ENCODE measurements around the gene APLNR.

The APLNR gene

DNA sequence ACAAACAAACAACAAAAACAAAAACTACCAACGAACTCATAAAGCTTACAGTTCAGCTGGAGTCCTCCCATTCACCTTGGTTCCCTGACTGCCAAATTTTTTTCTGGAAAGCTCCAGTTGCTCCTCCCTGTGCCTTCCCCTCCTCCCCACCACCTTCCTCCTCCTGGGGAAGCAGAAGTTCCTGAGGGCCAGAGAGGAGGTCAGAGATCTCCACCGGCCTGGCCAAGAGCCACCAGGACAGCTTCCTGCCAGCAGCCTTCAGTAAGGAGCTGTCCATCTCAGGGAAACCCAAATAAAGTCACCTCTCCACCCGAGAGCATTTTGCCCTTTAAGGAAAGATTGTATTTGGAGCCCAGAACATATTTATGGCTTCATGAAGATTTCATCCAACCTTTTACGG, 20.0 kb downstream of the APLNR start:
- no peak for DNase-seq (ENCODE audit: low read depth)

DNA sequence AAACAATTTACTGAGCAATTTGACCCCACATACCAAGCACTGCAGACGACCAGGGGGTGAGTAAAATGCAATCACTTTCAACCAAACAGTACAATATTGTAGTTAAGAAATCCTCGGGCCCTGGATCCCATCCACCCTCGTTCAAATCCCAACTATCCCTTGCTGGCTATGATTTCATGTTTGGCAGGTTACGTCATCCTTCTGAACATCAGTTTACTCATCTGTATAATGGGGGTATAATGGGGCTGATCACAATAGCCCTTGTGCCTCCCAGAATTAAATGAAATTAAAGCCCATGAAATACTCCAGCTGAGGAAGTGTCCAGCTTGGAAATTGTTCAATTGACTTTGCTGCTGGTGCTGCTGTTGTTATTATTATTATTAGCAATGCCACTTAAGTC, 20.6 kb downstream of the APLNR start:
- DNase-seq (ENCODE audit: low read depth) = no peak

DNA sequence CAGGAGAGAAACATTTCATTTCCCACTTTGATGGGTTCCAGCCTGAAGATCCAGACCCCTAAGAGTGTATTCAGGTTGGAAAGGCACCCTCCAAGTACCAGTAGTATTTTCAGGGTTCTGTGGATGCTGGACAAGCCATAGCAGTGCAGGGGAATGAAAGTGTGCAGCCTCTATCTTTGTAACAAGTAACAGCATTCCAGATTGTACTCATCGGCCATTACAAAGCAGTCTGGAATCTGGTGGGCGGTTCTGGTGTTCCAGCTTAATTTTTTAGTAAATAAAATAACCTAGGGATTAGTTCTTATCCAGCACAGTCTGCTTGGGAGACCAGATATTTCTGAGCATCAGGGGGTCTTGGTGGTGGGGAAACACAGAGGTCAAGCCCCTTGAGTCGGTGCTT, 22.6 kb downstream of the APLNR start:
- DNase-seq (ENCODE audit: low read depth) = no peak

DNA sequence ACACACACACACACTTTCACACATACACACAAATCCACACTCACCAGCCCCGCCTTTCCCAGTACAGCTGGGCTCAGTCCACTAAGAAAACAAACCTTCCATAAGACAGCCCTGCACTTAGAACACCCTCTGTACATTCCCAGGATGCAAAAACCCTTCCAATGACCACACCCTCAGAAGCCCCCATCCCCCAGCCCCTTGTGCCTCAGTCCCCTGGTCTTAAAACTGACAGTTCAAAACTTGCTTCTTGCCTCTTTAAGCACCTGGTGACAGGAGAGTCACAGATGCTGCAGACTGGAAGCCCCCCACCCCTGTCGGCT, 23.0 kb downstream of the APLNR start:
- no peak for DNase-seq (ENCODE audit: low read depth)

DNA sequence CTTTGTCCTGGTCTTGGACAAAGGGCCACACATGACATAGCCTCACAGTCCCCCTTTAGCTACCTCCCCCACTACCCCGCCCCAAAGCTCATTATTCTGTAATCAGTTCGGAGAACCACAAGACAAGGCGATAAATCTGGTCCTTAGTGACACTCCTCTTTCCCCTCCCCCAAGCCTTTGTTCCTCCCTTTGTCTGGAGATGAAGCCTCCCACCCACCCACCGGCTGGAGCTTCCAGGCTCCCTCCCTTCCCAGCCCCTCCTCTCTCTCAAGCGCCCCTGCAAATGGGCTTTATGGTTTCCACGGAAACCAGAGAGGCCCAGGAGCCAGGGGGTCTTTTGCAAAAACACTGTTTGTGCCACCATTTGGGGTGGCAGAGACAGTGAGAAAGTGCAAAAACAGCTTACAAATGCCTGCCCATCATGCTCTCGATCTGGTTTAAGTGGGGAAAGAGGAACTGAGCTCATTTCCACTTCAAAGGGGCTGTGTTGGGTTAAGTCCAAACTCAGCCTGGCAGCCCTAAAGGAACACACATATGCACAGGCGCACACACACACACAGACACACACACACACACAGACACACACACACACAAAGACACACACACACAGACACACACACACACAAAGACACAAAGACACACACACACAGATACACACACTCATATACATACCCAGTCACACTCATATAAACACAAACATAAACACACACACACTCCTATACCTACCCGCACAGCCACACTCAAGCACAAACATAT, 23.5 kb downstream of the APLNR start:
- DNase-seq (ENCODE audit: low read depth) = no peak

DNA sequence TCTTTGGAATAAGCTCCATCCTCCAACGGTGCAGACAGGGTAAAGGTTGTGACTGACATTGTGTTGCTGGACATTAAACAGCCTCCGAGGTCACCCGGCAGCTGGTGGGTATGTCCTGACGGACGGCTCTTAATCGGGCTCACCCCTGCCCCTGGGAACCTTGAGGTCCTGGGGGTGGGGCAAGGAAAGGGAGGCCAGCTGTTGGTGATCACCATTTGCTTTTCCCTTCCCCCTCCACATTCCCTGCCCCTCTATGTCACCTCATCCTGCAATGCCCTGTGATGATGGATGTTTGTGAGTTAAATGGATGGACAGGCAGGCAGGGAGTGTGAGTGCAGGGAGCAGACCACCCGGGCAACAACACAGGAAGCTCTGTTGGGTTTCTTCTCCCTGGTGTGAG, 26.3 kb downstream of the APLNR start:
- DNase-seq (ENCODE audit: low read depth) = no peak

DNA sequence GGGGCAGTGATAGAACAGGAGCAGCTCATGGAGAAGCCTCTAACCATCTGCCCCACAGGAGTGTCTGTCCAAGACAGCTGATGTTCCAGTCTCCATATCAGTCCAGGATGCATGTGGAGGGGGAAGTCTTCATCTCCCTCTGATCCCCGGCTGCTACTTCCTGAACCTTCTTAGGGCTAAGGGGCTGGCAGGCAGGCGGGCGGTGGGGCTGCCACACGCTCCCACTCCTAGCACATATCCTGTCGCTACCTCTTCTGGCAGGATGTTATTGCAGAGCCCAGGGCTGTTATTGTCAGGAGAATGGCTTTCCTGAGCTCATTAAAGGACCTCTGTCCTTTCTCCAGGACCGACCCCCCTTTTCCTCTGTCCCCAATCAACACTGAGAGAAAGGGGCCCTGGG, 29.9 kb downstream of the APLNR start:
- no peak for DNase-seq (ENCODE audit: low read depth)

DNA sequence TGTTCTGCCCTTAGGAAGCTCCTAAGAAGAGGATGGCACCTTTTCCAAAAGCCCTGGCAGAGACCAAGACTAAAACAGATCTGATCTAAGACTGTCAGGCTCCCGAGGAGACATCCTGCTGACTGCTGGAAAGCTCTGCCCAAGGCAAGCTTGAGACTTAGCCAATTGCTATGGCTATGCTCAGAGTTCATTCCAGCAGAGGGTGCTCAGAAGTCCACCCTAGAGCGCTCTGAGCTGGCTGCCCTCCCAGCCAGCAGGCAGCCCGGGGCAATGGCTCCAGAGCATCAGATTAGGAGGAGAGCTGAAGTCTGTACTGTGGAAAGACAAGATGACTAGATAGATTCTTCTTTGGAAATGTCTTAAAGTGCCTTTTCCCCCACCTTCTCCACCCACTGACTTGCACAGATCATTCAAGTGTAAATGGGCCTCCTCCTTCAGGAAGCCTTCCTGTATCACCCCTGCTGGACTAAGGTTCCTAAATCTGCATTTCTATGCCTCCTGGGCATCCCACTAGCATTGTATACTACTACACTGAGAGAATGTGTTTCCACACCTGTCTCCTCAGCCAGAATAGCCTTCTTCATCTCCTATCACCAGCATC, 31.9 kb downstream of the APLNR start:
- DNase-seq (ENCODE audit: low read depth) = peak; percentile 75

DNA sequence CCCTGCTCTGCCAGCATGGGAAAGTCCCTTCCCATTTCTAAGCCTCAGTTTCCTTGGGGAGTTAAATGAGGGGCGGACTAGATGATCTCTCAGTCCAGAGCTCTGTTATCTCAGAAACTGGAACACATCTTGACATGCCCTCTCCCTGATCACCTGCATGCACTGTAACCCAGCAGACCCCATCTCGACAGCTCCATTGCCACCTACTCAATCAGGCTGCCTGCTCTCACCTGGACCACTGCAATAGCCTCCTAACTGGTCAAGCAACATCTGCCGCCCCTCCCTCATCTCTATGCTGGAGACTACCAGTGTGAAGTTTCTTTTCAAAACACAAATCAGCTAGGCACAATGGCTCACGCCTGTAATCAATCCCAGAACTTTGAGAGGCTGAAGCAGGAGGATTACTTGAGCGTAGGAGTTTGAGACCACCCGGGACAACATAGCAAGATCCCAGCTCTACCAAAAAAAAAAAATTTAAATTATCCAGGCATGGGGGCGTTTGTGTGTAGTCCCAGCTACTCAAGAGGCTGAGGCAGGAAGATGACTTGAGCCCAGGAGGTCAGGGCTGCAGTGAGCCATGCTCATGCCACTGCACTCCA, 33.1 kb downstream of the APLNR start:
- DNase-seq (ENCODE audit: low read depth) = no peak

DNA sequence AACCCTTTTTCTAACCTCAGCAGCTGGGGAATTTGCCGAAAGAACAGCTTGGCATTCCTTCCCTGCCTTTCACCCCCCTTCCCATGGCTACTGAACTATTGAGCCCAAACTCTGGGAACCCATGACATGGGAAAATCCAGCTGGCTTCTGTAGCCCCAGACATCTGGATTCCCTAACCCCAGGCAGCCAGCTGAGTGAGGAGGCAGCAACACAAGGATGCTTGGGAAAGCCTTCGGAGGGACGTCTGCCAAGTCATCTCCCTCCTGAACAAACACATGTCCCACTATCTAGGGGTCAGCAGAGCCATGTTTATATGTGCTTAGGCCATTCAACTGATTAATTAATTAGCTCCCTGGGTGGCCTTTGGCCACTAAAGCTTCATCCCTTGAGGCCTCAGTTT, 33.7 kb downstream of the APLNR start:
- no peak for DNase-seq (ENCODE audit: low read depth)

DNA sequence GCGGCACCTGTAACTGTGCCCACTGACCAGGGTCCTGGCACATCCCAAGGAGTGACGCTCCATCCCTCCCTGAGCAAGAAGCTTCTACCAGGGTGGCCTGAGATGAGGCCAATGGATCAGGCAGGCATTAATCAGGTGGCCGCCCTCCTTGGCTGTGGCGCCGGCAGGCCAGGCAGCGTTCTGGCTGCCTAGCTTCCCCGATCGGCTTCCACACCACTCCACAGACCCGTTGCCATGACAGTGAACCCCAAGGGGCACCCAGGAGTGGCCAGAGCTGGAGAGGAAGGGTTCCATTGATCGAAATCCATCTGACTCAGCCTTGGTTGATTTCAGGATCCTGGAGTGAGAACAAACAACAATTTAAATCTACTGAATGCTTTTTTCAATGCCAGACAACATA, 34.8 kb downstream of the APLNR start:
- DNase-seq (ENCODE audit: low read depth) = no peak

DNA sequence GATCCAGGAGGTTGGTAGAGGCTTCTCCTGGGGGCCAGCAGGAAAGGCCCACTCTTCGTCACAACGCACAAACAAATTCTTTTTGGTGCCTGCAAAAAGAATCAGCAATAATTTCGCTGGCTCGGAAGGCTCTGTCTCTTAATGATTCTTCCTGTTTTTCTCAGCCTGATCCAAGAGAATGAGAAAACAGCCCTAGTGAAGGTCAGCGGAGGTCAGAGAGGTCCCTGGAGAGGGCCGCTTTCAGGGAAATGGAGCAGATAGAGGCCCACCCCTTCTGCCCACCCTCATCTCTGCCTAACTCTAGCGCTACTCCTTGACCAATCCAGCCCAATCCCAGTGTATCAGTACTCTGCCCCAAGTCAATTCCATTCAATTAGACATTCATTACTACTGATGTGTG, 36.1 kb downstream of the APLNR start:
- no peak for DNase-seq (ENCODE audit: low read depth)

DNA sequence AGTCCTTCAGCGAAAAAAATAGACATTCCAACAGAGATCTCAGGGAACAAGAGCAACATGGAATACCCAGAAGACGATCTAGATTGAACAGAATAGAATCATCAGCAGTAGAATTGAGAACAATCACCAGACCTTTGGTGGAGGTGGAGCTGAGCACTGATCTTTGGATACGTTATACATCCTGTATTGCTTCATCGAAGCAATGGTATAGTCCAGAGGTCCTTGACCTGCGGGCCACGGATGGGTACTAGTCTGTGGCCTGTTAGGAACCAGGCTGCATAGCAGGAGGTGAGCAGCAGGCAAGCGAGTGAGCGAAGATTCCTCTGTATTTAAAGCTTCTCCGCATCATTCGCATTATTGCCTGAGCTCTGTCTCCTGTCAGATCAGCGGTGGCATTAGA, 37.7 kb downstream of the APLNR start:
- no peak for DNase-seq (ENCODE audit: low read depth)

DNA sequence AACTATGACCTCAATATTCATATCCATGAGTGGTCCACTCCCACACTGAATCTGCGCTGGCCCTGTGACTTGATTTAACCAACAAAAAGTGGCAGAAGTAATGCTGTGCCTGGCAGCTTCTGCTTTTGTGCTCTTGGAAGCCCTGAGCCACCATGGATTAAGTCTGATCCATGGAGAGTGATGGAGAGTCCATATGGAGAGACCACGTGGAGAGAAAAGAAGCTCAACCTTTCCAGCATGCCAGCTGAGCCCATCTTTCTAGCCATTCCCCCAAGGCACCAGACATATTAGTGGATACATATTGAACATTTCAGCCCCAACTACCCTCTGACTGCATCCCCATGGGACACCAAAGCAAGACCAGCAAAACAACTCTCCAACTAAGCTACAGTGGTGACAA, 39.3 kb downstream of the APLNR start:
- DNase-seq (ENCODE audit: low read depth) = no peak

DNA sequence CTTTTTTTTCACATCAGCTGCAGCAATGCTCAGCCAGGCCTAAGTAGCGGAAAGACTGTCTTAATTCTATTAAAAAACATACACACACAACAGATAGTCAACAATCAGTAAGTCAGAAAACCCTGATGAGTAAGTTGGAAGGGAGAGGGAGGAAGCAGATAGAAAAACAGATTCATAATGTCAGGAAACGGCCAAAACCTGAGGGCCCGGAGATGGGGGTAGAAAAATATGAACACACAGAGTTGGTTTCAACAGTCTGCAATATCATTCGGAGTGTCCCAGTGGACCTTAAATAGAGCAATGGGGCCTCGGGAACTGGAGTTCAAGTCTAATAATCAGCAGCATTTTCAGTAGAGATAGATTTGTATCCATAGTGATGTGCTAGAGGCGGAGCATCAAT, 40.5 kb downstream of the APLNR start:
- DNase-seq (ENCODE audit: low read depth) = no peak

DNA sequence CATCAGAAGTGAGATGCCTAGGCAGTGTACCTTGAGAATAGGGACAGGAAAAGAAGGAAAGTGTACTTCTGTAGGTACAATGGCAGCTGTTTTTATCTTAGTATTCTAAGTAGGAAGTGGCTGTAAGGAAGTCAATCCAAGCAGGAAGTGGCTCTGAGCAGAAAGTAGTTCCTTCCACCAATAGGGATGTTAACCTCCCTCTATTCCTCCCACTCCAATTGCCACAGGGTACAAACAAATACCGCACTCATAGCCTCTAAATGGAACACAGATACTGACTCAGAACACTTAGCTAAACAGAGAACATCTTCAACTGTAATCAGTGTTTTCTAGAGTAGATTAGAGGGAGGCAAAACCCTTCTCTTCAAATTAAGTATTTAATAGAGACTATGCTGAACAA, 44.7 kb downstream of the APLNR start:
- no peak for DNase-seq (ENCODE audit: low read depth)

DNA sequence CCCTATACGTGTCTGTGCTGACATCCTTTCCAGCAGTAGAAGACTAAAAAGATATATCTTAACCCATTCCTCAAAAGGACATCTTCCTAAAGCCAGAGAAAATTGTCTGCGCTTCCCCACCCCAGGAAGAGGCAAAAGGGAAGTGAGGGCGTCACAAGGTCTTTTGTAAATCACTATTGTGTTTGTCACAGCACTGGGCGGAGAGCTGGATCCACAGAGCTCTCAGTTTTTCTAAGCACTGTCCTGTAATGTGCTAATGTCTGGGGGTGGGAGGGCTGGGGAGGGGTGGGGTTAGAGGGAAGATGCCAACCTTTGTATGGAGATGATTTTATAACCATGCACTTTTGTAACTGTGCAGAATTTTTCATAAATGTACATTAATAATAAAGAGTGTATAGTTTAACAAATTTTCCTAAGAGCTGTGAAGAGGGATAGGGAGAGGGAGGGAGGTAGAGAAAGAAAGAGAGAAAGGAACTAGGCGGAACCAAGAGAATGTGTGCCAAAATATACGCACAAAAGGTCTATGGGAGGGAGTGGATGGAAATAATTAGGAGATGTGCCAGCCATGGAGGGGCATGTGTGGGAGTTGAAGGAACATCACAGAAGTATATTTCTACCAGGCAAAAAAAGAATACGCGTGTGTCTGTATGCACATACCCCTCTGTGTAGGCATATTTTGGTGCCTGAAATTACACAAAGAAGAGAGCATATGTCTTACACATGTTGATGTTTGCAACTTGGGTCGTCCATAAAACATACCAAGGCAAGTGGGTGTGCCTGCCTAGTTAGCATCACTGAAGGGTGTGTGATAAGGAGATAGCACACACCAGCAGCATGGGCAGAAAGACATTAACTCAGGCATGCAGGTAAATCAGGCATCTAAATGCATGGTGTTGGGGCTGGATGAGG, 45.5 kb downstream of the APLNR start:
- no peak for DNase-seq (ENCODE audit: low read depth)

DNA sequence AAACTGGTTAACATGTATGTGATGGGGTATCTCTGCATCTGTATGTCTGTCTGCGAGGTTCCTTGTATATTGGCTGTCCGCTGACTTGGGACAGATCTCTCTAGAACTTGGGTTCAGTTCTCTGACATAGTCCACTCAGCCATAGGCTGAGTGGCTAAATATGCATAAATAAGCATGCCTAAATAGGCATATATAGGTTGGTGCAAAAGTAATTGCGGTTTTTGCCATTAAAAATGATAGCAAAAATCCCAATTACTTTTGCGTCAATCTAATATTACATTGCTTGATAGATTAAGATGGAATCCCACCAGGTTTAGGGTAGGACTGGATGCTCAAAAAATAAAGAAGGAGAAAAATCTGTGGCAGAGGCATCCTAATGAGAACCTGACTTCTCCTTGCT, 46.5 kb downstream of the APLNR start:
- DNase-seq (ENCODE audit: low read depth) = no peak
